DND-41 (cell line): ENCODE results near the gene POLDIP3.
"Not testable (repeated sequence)": the region's sequence is repeated elsewhere in the genome, so short reads cannot be mapped to it uniquely, and the experiment has no call there.

Experiments
- ATAC-seq: fragments of 200-7000 bp; cut with Tn5 transposase; 3 replicates; pipeline ENCODE4 v1.9.1; 2021; ENCODE audit warnings: low read depth; ENCODE audit not compliant: insufficient read depth
- DNase-seq: peaks from one replicate; pipeline ENCODE4 v3.0.0-alpha.2; 2020
- H2AFZ ChIP-seq: 2 replicates; pipeline ENCODE4 v1.6.0; 2012; ENCODE audit warnings: low read depth, low read length
- H3K27ac ChIP-seq: 2 replicates; pipeline ENCODE4 v1.5.1; 2012; ENCODE audit warnings: low read length, inconsistent platforms
- H3K27me3 ChIP-seq: fragments of 200-600 bp; sonication (generic); 2 replicates; pipeline ENCODE4 v1.6.0; 2012; ENCODE audit warnings: low read length, mild to moderate bottlenecking, inconsistent platforms; ENCODE audit not compliant: insufficient read depth, poor library complexity
- H3K36me3 ChIP-seq: 2 replicates; pipeline ENCODE4 v1.5.1; 2012; ENCODE audit warnings: low read length, inconsistent platforms; ENCODE audit not compliant: insufficient read depth
- H3K4me1 ChIP-seq: 2 replicates; pipeline ENCODE4 v1.5.1; 2012; ENCODE audit warnings: mild to moderate bottlenecking, low read length; ENCODE audit not compliant: insufficient read depth
- H3K4me2 ChIP-seq: 2 replicates; pipeline ENCODE4 v1.6.0; 2012; ENCODE audit warnings: mild to moderate bottlenecking, moderate library complexity, low read length, inconsistent platforms; ENCODE audit not compliant: insufficient read depth
- H3K4me3 ChIP-seq, 2 experiments: fragments of 200-600 bp in 1 of 2; shearing (Covaris generic) in 1 of 2; 2 replicates each; pipeline ENCODE4 v1.5.1; 2012 to 2016; ENCODE audit warnings: inconsistent platforms in 2 of 2, low read length in 2 of 2, mild to moderate bottlenecking in 2 of 2, low read depth in 1 of 2, moderate library complexity in 1 of 2
- H3K79me2 ChIP-seq: 2 replicates; pipeline ENCODE4 v1.6.0; 2012; ENCODE audit warnings: low read length, inconsistent platforms; ENCODE audit not compliant: insufficient read depth
- H3K9ac ChIP-seq: 2 replicates; pipeline ENCODE4 v1.6.0; 2012; ENCODE audit warnings: low read depth, mild to moderate bottlenecking, inconsistent platforms, low read length, moderate library complexity
- H3K9me3 ChIP-seq: 2 replicates; pipeline ENCODE4 v1.5.1; 2012; ENCODE audit warnings: low read length, moderate library complexity, mild to moderate bottlenecking, inconsistent platforms; ENCODE audit not compliant: insufficient read depth, severe bottlenecking
- H4K20me1 ChIP-seq: 2 replicates; pipeline ENCODE4 v1.6.0; 2012; ENCODE audit warnings: low read length; ENCODE audit not compliant: insufficient read depth
- CTCF ChIP-seq: IDR thresholded peaks from 2 replicates; pipeline ENCODE4 v1.5.1; 2012; ENCODE audit warnings: borderline replicate concordance, low read length, moderate library complexity, mild to moderate bottlenecking; ENCODE audit not compliant: poor library complexity, severe bottlenecking; ENCODE audit errors: extremely low read depth
- EZH2 ChIP-seq: IDR thresholded peaks from 3 replicates; pipeline ENCODE4 v1.6.1; 2012; ENCODE audit warnings: borderline replicate concordance, low read depth, mild to moderate bottlenecking, moderate library complexity, low read length, inconsistent platforms; ENCODE audit not compliant: severe bottlenecking

Gene POLDIP3

GRCh38 chr22:42548597-42549330 is 65.9 kb downstream of the POLDIP3 start:
- no peak for DNase-seq
- ATAC-seq, result no peak
- no peak overlapping the region for H2AFZ ChIP-seq
- H4K20me1 ChIP-seq, result no peaks in the 10 kb centered on the region
- no peaks in the 10 kb centered on the region for H3K4me1 ChIP-seq
- H3K4me3 ChIP-seq, result no peak overlapping the region
- no peak for TF ChIP-seq EZH2
- TF ChIP-seq CTCF, result no peak
- no peaks in the 10 kb centered on the region for H3K9me3 ChIP-seq
- H3K79me2 ChIP-seq, result no peaks in the 10 kb centered on the region
- H3K27ac ChIP-seq, result no peak overlapping the region
- H3K9ac ChIP-seq, result no peak overlapping the region
- H3K4me2 ChIP-seq, result no peak overlapping the region
- H3K36me3 ChIP-seq, result no peaks in the 10 kb centered on the region
- H3K27me3 ChIP-seq, result no peaks in the 10 kb centered on the region

GRCh38 chr22:42548126-42548525 is 66.6 kb downstream of the POLDIP3 start:
- H3K79me2 ChIP-seq, H3K27ac ChIP-seq, H3K4me1 ChIP-seq, H2AFZ ChIP-seq, H3K9me3 ChIP-seq, H3K36me3 ChIP-seq, H3K27me3 ChIP-seq, DNase-seq, H4K20me1 ChIP-seq, H3K4me2 ChIP-seq, H3K4me3 ChIP-seq, ATAC-seq, H3K9ac ChIP-seq: not testable (repeated sequence)

GRCh38 chr22:42547562-42547961 is 67.1 kb downstream of the POLDIP3 start:
- H3K4me3 ChIP-seq, result no peak overlapping the region
- no peak overlapping the region for H3K27ac ChIP-seq
- no peaks in the 10 kb centered on the region for H3K9me3 ChIP-seq
- no peaks in the 10 kb centered on the region for H3K79me2 ChIP-seq
- H3K4me2 ChIP-seq, result no peak overlapping the region
- TF ChIP-seq EZH2, result no peak
- no peak for TF ChIP-seq CTCF
- ATAC-seq (no peak), DNase-seq (no peak)
- no peaks in the 10 kb centered on the region for H3K36me3 ChIP-seq
- no peak overlapping the region for H2AFZ ChIP-seq
- no peaks in the 10 kb centered on the region for H3K4me1 ChIP-seq
- no peaks in the 10 kb centered on the region for H4K20me1 ChIP-seq
- H3K9ac ChIP-seq, result no peak overlapping the region
- H3K27me3 ChIP-seq, result no peaks in the 10 kb centered on the region

GRCh38 chr22:42544686-42545085 is 70.0 kb downstream of the POLDIP3 start:
- no peaks in the 10 kb centered on the region for H4K20me1 ChIP-seq
- no peak overlapping the region for H3K4me3 ChIP-seq
- H3K36me3 ChIP-seq, result no peaks in the 10 kb centered on the region
- H3K79me2 ChIP-seq, result no peaks in the 10 kb centered on the region
- TF ChIP-seq CTCF (no peak), EZH2 (no peak)
- no peak overlapping the region for H3K9ac ChIP-seq
- H2AFZ ChIP-seq, result no peak overlapping the region
- no peaks in the 10 kb centered on the region for H3K27me3 ChIP-seq
- DNase-seq (no peak), ATAC-seq (no peak)
- H3K4me2 ChIP-seq, result no peak overlapping the region
- no peaks in the 10 kb centered on the region for H3K4me1 ChIP-seq
- H3K27ac ChIP-seq, result no peak overlapping the region
- no peaks in the 10 kb centered on the region for H3K9me3 ChIP-seq

- H3K4me3 ChIP-seq, DNase-seq, H3K79me2 ChIP-seq, H3K27ac ChIP-seq, H3K36me3 ChIP-seq, ATAC-seq, H4K20me1 ChIP-seq, H3K4me1 ChIP-seq, H2AFZ ChIP-seq, H3K27me3 ChIP-seq, H3K9me3 ChIP-seq, H3K4me2 ChIP-seq, H3K9ac ChIP-seq: not testable (repeated sequence)
Observed at GRCh38 chr22:42539236-42539771, 75.4 kb downstream of the POLDIP3 start.

- H3K4me1 ChIP-seq, result peaks cover 19% of the 10 kb centered on the region
- H3K27ac ChIP-seq, ATAC-seq, H2AFZ ChIP-seq, H3K4me3 ChIP-seq, H3K4me2 ChIP-seq, H3K36me3 ChIP-seq, H3K9ac ChIP-seq, H3K27me3 ChIP-seq, H3K9me3 ChIP-seq, DNase-seq, H3K79me2 ChIP-seq, H4K20me1 ChIP-seq: not testable (repeated sequence)
Observed at GRCh38 chr22:42537199-42537831, 77.4 kb downstream of the POLDIP3 start.
